ENCODE results near the gene MPDZ.

GRCh38 chr9:13284011-13284410 is 4.5 kb upstream of the MPDZ start:
- no peak for TF ChIP-seq CTCF (IDR thresholded peaks at IDR 0.05)
- no peak for TF ChIP-seq POLR2A (IDR thresholded peaks at IDR 0.05)
